GM23338 (cell line): ENCODE results near the gene PIP5K1C. TPM values are rescaled to one million over a fixed set of nuclear protein-coding genes. Genes with fewer than 3 reads are reported as not detected.

Experiments used
- ATAC-seq: fragments of 200-7000 bp; cut with Tn5 transposase; 3 replicates; pipeline ENCODE4 v1.9.1; 2020
- DNase-seq: peaks from one replicate; pipeline ENCODE4 v3.0.0-alpha.2; 2015; ENCODE audit warnings: low spot score
- H2AFZ ChIP-seq: fragments of 200-600 bp; sonication (generic); 2 replicates; pipeline ENCODE4 v1.8.0; 2016; ENCODE audit warnings: antibody characterized with exemption, mild to moderate bottlenecking, moderate library complexity
- H3F3A ChIP-seq: fragments of 200-600 bp; sonication (generic); replicated peaks from 2 replicates; pipeline ENCODE4 v1.8.0; 2017; ENCODE audit warnings: antibody characterized with exemption, mixed run types, low read depth
- H3K27ac ChIP-seq: fragments of 200-600 bp; sonication (generic); 2 replicates; pipeline ENCODE4 v1.6.1; 2016; ENCODE audit warnings: low read depth
- H3K27me3 ChIP-seq: fragments of 200-600 bp; sonication (generic); 2 replicates; pipeline ENCODE4 v1.8.0; 2016; ENCODE audit warnings: mild to moderate bottlenecking, mixed run types, moderate library complexity; ENCODE audit not compliant: insufficient read depth
- H3K36me3 ChIP-seq: fragments of 200-600 bp; sonication (generic); 2 replicates; pipeline ENCODE4 v1.8.0; 2016; ENCODE audit warnings: mild to moderate bottlenecking; ENCODE audit not compliant: insufficient read depth
- H3K4me1 ChIP-seq: fragments of 200-600 bp; sonication (generic); 2 replicates; pipeline ENCODE4 v1.8.0; 2016; ENCODE audit warnings: mild to moderate bottlenecking, moderate library complexity; ENCODE audit not compliant: insufficient read depth
- H3K4me2 ChIP-seq: fragments of 200-600 bp; sonication (generic); 2 replicates; pipeline ENCODE4 v1.7.1; 2017; ENCODE audit warnings: mixed run types
- H3K4me3 ChIP-seq: fragments of 200-600 bp; sonication (generic); 2 replicates; pipeline ENCODE4 v1.6.1; 2016; ENCODE audit warnings: mixed run types
- H3K79me2 ChIP-seq: fragments of 200-600 bp; sonication (generic); replicated peaks from 2 replicates; pipeline ENCODE4 v1.8.0; 2017; ENCODE audit warnings: mild to moderate bottlenecking; ENCODE audit not compliant: insufficient read depth
- H3K9me2 ChIP-seq: fragments of 200-600 bp; sonication (generic); 2 replicates; pipeline ENCODE4 v1.8.0; 2017; ENCODE audit not compliant: insufficient read depth
- H4K20me1 ChIP-seq: fragments of 200-600 bp; sonication (generic); replicated peaks from 2 replicates; pipeline ENCODE4 v1.8.0; 2017; ENCODE audit warnings: mild to moderate bottlenecking; ENCODE audit not compliant: insufficient read depth
- H3K27ac Mint-ChIP-seq: 2 replicates; pipeline ENCODE4 v1.8.0; 2020; ENCODE audit warnings: inconsistent platforms, mild to moderate bottlenecking, moderate library complexity, mixed read lengths
- H3K27me3 Mint-ChIP-seq: 3 replicates; pipeline ENCODE4 v1.8.0; 2022; ENCODE audit warnings: low read depth, mild to moderate bottlenecking, moderate library complexity, mixed read lengths, inconsistent platforms; ENCODE audit not compliant: insufficient read depth, poor library complexity
- H3K36me3 Mint-ChIP-seq: 3 replicates; pipeline ENCODE4 v1.8.0; 2021; ENCODE audit warnings: low read depth, mild to moderate bottlenecking, inconsistent platforms, moderate library complexity, mixed read lengths
- H3K4me1 Mint-ChIP-seq: 3 replicates; pipeline ENCODE4 v1.8.0; 2020; ENCODE audit warnings: mild to moderate bottlenecking, inconsistent platforms, mixed read lengths
- H3K4me3 Mint-ChIP-seq: 3 replicates; pipeline ENCODE4 v1.8.0; 2021; ENCODE audit warnings: moderate library complexity, mild to moderate bottlenecking, inconsistent platforms, mixed read lengths
- H3K9me3 Mint-ChIP-seq: 3 replicates; pipeline ENCODE4 v1.8.0; 2020; ENCODE audit warnings: moderate library complexity, mild to moderate bottlenecking, inconsistent platforms, mixed read lengths
- CREB1 ChIP-seq: fragments of 250-450 bp; sonication (Bioruptor Pico); IDR thresholded peaks from 2 replicates; pipeline ENCODE4 v1.5.0; 2020; ENCODE audit warnings: low read depth, mild to moderate bottlenecking, moderate library complexity
- CTCF ChIP-seq, 2 experiments: fragments of 200-600 bp in 1 of 2; sonication (generic) in 1 of 2; conservative IDR thresholded peaks; 2 replicates each; pipeline versions ENCODE4 v1.5.1 to v1.6.1; 2016 to 2017; ENCODE audit warnings: antibody characterized with exemption in 2 of 2, low read depth in 2 of 2, mild to moderate bottlenecking in 2 of 2, moderate library complexity in 1 of 2
- EZH2 ChIP-seq: fragments of 200-600 bp; sonication (generic); IDR thresholded peaks from one replicate; pipeline ENCODE4 v1.8.0; 2017; ENCODE audit warnings: antibody characterized with exemption, mild to moderate bottlenecking, low read depth; ENCODE audit not compliant: unreplicated experiment
- EZH2phosphoT487 ChIP-seq: fragments of 200-600 bp; sonication (generic); IDR thresholded peaks from one replicate; pipeline ENCODE4 v1.8.1; 2018; ENCODE audit warnings: antibody characterized with exemption; ENCODE audit not compliant: unreplicated experiment
- POLR2AphosphoS5 ChIP-seq: IDR thresholded peaks from 2 replicates; pipeline ENCODE4 v1.6.1; 2016; ENCODE audit warnings: antibody characterized with exemption, low read depth
- STAT1 ChIP-seq: IDR thresholded peaks from one replicate; pipeline ENCODE4 v1.6.1; 2016; ENCODE audit warnings: antibody characterized with exemption; ENCODE audit not compliant: unreplicated experiment
- polyA plus RNA-seq: library from polyadenylated mRNA; unstranded; fragments of >200 nt; fragmentation: Nextera tagmentation; extraction: Ambion mirVana; gene quantifications from 2 replicates; pipeline ENCODE4 v1.2.1, GENCODE V29; 2016
- total RNA-seq: library from RNA; depleted of rRNA; stranded (reverse); fragments of >200 nt; shearing (Covaris generic); gene quantifications from 2 replicates; pipeline ENCODE4 v1.2.3, GENCODE V29; 2014
- TF ChIP-seq, protein P1 (sequence below): fragments of 250-450 bp; sonication (Bioruptor Pico); IDR thresholded peaks from 2 replicates; pipeline ENCODE4 v1.5.0; 2020; ENCODE audit warnings: mild to moderate bottlenecking, moderate library complexity
- TF ChIP-seq, protein P2 (sequence below): IDR thresholded peaks from 2 replicates; pipeline ENCODE4 v1.6.1; 2016; ENCODE audit warnings: antibody characterized with exemption

Gene PIP5K1C
- total and polyA plus RNA-seq, 2 experiments from 2014 or later, result 11.8 to 46.7 TPM

DNA sequence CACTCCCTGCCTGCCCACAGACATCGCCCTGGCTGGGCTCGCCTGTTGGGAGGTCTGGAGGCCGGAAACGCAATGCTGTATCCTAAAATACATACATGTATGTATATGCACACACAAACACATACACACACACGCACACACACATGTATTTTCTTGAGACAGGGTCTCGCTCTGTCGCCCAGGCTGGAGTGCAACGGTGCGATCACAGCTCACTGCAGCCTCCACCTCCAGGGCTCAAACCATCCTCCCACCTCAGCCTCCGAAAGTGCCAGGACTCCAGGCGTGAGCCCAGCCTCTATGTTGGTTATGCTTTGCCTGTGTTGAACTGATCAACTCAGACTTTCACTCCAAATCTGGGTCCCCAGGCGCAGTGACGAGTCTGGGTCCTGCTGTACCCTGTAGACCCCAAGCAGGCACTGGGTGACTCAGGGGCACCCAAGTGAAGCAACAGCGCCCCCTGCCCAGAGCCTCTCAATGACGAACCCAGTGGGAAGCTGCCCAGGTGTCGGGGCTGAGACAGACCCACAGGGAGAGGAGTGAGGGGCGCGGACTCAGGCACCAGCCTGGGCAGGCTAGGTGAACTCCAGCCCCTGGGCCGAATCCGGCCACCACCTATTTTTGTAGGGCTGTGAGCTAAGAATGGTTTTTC is 46.3 kb downstream of the PIP5K1C start:
- Histone ChIP-seq H3K27me3 (no peaks in the 10 kb centered on the region), H3K36me3 (no peaks in the 10 kb centered on the region), H3K4me3 (no peak overlapping the region), H3K79me2 (no peaks in the 10 kb centered on the region), H4K20me1 (no peaks in the 10 kb centered on the region; the same call in 1 of the 2 replicates), H2AFZ (no peak overlapping the region), H3F3A (no peaks in the 10 kb centered on the region), H3K4me2 (no peak overlapping the region), H3K4me1 (no peaks in the 10 kb centered on the region), H3K27ac (no peak overlapping the region), H3K9me2 (no peaks in the 10 kb centered on the region)
- H3K4me3 Mint-ChIP-seq, result no peak overlapping the region
- DNase-seq (peak; percentile 63), ATAC-seq (peak; percentile 51)
- H3K4me1 Mint-ChIP-seq, result no peaks in the 10 kb centered on the region
- no peaks in the 10 kb centered on the region for H3K9me3 Mint-ChIP-seq
- peak; percentile 53 to 66 for TF ChIP-seq CTCF (conservative IDR thresholded peaks at IDR 0.05; ENCODE audit: low read depth in 2 of 2)
- no peak for TF ChIP-seq STAT1
- no peak overlapping the region for H3K27ac Mint-ChIP-seq
- peaks cover 14% of the 10 kb centered on the region for H3K36me3 Mint-ChIP-seq
- peaks cover 1% of the 10 kb centered on the region for H3K27me3 Mint-ChIP-seq

- H3K27ac ChIP-seq, result no peak overlapping the region
- Mint-ChIP-seq H3K4me3 (no peak overlapping the region), H3K36me3 (peaks cover 14% of the 10 kb centered on the region), H3K27ac (no peak overlapping the region), H3K4me1 (no peaks in the 10 kb centered on the region), H3K27me3 (peaks cover 1% of the 10 kb centered on the region), H3K9me3 (no peaks in the 10 kb centered on the region)
- no peaks in the 10 kb centered on the region for H3K4me1 ChIP-seq
- no peaks in the 10 kb centered on the region; the same call in 1 of the 2 replicates for H4K20me1 ChIP-seq
- no peak overlapping the region for H2AFZ ChIP-seq
- no peaks in the 10 kb centered on the region for H3K9me2 ChIP-seq
- no peak overlapping the region for H3K4me3 ChIP-seq
- ATAC-seq, result no peak
- H3K36me3 ChIP-seq, result no peaks in the 10 kb centered on the region
- H3K79me2 ChIP-seq, result no peaks in the 10 kb centered on the region
- H3K4me2 ChIP-seq, result no peak overlapping the region
- no peaks in the 10 kb centered on the region for H3F3A ChIP-seq
- DNase-seq, result no peak
- H3K27me3 ChIP-seq, result no peaks in the 10 kb centered on the region
- TF ChIP-seq, protein P1, sequence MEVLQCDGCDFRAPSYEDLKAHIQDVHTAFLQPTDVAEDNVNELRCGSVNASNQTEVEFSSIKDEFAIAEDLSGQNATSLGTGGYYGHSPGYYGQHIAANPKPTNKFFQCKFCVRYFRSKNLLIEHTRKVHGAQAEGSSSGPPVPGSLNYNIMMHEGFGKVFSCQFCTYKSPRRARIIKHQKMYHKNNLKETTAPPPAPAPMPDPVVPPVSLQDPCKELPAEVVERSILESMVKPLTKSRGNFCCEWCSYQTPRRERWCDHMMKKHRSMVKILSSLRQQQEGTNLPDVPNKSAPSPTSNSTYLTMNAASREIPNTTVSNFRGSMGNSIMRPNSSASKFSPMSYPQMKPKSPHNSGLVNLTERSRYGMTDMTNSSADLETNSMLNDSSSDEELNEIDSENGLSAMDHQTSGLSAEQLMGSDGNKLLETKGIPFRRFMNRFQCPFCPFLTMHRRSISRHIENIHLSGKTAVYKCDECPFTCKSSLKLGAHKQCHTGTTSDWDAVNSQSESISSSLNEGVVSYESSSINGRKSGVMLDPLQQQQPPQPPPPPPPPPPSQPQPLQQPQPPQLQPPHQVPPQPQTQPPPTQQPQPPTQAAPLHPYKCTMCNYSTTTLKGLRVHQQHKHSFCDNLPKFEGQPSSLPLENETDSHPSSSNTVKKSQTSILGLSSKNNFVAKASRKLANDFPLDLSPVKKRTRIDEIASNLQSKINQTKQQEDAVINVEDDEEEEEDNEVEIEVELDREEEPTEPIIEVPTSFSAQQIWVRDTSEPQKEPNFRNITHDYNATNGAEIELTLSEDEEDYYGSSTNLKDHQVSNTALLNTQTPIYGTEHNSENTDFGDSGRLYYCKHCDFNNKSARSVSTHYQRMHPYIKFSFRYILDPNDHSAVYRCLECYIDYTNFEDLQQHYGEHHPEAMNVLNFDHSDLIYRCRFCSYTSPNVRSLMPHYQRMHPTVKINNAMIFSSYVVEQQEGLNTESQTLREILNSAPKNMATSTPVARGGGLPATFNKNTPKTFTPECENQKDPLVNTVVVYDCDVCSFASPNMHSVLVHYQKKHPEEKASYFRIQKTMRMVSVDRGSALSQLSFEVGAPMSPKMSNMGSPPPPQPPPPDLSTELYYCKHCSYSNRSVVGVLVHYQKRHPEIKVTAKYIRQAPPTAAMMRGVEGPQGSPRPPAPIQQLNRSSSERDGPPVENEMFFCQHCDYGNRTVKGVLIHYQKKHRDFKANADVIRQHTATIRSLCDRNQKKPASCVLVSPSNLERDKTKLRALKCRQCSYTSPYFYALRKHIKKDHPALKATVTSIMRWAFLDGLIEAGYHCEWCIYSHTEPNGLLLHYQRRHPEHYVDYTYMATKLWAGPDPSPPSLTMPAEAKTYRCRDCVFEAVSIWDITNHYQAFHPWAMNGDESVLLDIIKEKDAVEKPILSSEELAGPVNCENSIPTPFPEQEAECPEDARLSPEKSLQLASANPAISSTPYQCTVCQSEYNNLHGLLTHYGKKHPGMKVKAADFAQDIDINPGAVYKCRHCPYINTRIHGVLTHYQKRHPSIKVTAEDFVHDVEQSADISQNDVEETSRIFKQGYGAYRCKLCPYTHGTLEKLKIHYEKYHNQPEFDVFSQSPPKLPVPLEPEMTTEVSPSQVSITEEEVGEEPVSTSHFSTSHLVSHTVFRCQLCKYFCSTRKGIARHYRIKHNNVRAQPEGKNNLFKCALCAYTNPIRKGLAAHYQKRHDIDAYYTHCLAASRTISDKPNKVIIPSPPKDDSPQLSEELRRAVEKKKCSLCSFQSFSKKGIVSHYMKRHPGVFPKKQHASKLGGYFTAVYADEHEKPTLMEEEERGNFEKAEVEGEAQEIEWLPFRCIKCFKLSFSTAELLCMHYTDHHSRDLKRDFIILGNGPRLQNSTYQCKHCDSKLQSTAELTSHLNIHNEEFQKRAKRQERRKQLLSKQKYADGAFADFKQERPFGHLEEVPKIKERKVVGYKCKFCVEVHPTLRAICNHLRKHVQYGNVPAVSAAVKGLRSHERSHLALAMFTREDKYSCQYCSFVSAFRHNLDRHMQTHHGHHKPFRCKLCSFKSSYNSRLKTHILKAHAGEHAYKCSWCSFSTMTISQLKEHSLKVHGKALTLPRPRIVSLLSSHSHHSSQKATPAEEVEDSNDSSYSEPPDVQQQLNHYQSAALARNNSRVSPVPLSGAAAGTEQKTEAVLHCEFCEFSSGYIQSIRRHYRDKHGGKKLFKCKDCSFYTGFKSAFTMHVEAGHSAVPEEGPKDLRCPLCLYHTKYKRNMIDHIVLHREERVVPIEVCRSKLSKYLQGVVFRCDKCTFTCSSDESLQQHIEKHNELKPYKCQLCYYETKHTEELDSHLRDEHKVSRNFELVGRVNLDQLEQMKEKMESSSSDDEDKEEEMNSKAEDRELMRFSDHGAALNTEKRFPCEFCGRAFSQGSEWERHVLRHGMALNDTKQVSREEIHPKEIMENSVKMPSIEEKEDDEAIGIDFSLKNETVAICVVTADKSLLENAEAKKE, result no peak
- no peak for TF ChIP-seq EZH2
- no peak for TF ChIP-seq EZH2phosphoT487
- TF ChIP-seq STAT1, result no peak
- no peak for TF ChIP-seq POLR2AphosphoS5
- TF ChIP-seq, protein P2, sequence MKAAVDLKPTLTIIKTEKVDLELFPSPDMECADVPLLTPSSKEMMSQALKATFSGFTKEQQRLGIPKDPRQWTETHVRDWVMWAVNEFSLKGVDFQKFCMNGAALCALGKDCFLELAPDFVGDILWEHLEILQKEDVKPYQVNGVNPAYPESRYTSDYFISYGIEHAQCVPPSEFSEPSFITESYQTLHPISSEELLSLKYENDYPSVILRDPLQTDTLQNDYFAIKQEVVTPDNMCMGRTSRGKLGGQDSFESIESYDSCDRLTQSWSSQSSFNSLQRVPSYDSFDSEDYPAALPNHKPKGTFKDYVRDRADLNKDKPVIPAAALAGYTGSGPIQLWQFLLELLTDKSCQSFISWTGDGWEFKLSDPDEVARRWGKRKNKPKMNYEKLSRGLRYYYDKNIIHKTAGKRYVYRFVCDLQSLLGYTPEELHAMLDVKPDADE, result no peak
- no peak for TF ChIP-seq CREB1 (CRISPR knock-in tag)
- TF ChIP-seq CTCF (conservative IDR thresholded peaks at IDR 0.05; ENCODE audit: low read depth in 2 of 2), result no peak
These were observed 47.0 kb downstream of the PIP5K1C start for GRCh38 chr19:3653081-3653795.
